CD14-positive monocyte (primary cell): ENCODE data around the gene WFS1. TPM values are rescaled to one million over a fixed set of nuclear protein-coding genes. Genes with fewer than 3 reads are reported as not detected.

Experiments
- DNase-seq, 3 donors: peaks; one replicate each; pipeline ENCODE4 v3.0.0-alpha.2; 2011 to 2022
- H2AFZ ChIP-seq: 2 replicates; pipeline ENCODE4 v1.6.0; 2012; ENCODE audit warnings: mild to moderate bottlenecking, low read depth, low read length, inconsistent platforms; ENCODE audit not compliant: insufficient read depth, poor library complexity, severe bottlenecking
- H3K27ac ChIP-seq, 2 donors: 1 replicate in 1 of 2; 2 replicates in 1 of 2; pipeline ENCODE4 v1.5.1; 2012 to 2013; ENCODE audit warnings: low read length in 2 of 2, control low read depth in 1 of 2, inconsistent platforms in 1 of 2, low read depth in 1 of 2, mild to moderate bottlenecking in 1 of 2
- H3K27me3 ChIP-seq, 2 donors: one replicate each; pipeline versions ENCODE4 v1.6.0 to v1.6.1; 2011 to 2013; ENCODE audit warnings: low read length in 2 of 2; ENCODE audit not compliant: control insufficient read depth in 2 of 2, insufficient read depth in 2 of 2
- H3K36me3 ChIP-seq, 2 donors: replicated peaks in 1 of 2; 1 replicate in 1 of 2; 2 replicates in 1 of 2; pipeline versions ENCODE4 v1.5.1 to v1.6.1; 2012 to 2013; ENCODE audit warnings: low read length in 2 of 2, control low read depth in 1 of 2, inconsistent platforms in 1 of 2, mild to moderate bottlenecking in 1 of 2; ENCODE audit not compliant: insufficient read depth in 2 of 2, control insufficient read depth in 1 of 2
- H3K4me1 ChIP-seq, 2 donors: 1 replicate in 1 of 2; 2 replicates in 1 of 2; pipeline versions ENCODE4 v1.5.1 to v1.6.1; 2012 to 2013; ENCODE audit warnings: low read length in 2 of 2, control low read depth in 1 of 2, inconsistent platforms in 1 of 2, mild to moderate bottlenecking in 1 of 2, moderate library complexity in 1 of 2; ENCODE audit not compliant: insufficient read depth in 2 of 2, control insufficient read depth in 1 of 2
- H3K4me2 ChIP-seq: replicated peaks from 2 replicates; pipeline ENCODE3; 2012; ENCODE audit warnings: low read length, moderate library complexity, mild to moderate bottlenecking; ENCODE audit not compliant: poor library complexity, severe bottlenecking; ENCODE audit errors: extremely low read depth
- H3K4me3 ChIP-seq, 3 experiments: fragments of 200-600 bp in 1 of 3; sonication (generic) in 1 of 3; replicated peaks in 1 of 3; 1 replicate in 2 of 3; 2 replicates in 1 of 3; pipeline ENCODE4 v1.5.1; 2011 to 2013; ENCODE audit warnings: low read length in 3 of 3, mild to moderate bottlenecking in 3 of 3, control low read depth in 2 of 3, low read depth in 2 of 3, inconsistent platforms in 1 of 3, moderate library complexity in 1 of 3
- H3K79me2 ChIP-seq: 2 replicates; pipeline ENCODE4 v1.6.0; 2012; ENCODE audit warnings: mild to moderate bottlenecking, control low read depth, inconsistent platforms, low read length, moderate library complexity; ENCODE audit not compliant: insufficient read depth
- H3K9ac ChIP-seq: 2 replicates; pipeline ENCODE4 v1.6.0; 2017; ENCODE audit warnings: low read length, mild to moderate bottlenecking; ENCODE audit not compliant: insufficient read depth, poor library complexity, severe bottlenecking
- H3K9me3 ChIP-seq, 2 donors: replicated peaks in 1 of 2; 1 replicate in 1 of 2; 2 replicates in 1 of 2; pipeline versions ENCODE4 v1.5.1 to v1.6.1; 2012 to 2013; ENCODE audit warnings: low read length in 2 of 2, control low read depth in 1 of 2; ENCODE audit not compliant: control insufficient read depth in 1 of 2, insufficient read depth in 1 of 2
- H4K20me1 ChIP-seq: 2 replicates; pipeline ENCODE4 v1.6.0; 2012; ENCODE audit warnings: mild to moderate bottlenecking, low read length, control low read depth, moderate library complexity; ENCODE audit not compliant: insufficient read depth
- H3K27ac Mint-ChIP-seq, 7 donors: one replicate each; pipeline ENCODE4 v1.8.0; 2020; ENCODE audit warnings: mild to moderate bottlenecking in 7 of 7, mixed read lengths in 7 of 7, moderate library complexity in 6 of 7, inconsistent platforms in 2 of 7
- H3K27me3 Mint-ChIP-seq, 3 donors: one replicate each; pipeline ENCODE4 v1.8.0; 2021 to 2022; ENCODE audit warnings: low read depth in 3 of 3, mild to moderate bottlenecking in 3 of 3, mixed read lengths in 3 of 3, moderate library complexity in 3 of 3, inconsistent platforms in 1 of 3
- H3K36me3 Mint-ChIP-seq, 2 donors: one replicate each; pipeline ENCODE4 v1.8.0; 2020; ENCODE audit warnings: mixed read lengths in 2 of 2, inconsistent platforms in 1 of 2, mild to moderate bottlenecking in 1 of 2
- H3K4me1 Mint-ChIP-seq: one replicate; pipeline ENCODE4 v1.8.0; 2020; ENCODE audit warnings: mild to moderate bottlenecking, mixed read lengths
- H3K4me3 Mint-ChIP-seq, 2 donors: one replicate each; pipeline ENCODE4 v1.8.0; 2020; ENCODE audit warnings: mild to moderate bottlenecking in 2 of 2, mixed read lengths in 2 of 2, moderate library complexity in 1 of 2
- H3K9me3 Mint-ChIP-seq, 7 donors: one replicate each; pipeline ENCODE4 v1.8.0; 2020 to 2022; ENCODE audit warnings: mixed read lengths in 7 of 7, mild to moderate bottlenecking in 6 of 7, moderate library complexity in 6 of 7, inconsistent platforms in 2 of 7
- WGBS: methylation state at CpG from one replicate; pipeline ENCODE4 v1.1.5; 2013; ENCODE audit warnings: missing lambda C conversion rate; ENCODE audit not compliant: insufficient coverage; 5-methylcytosine and 5-hydroxymethylcytosine counted together
- intact Hi-C, 2 donors: fragments of 100-400 bp; cut with micrococcal nuclease; formaldehyde crosslinking; loops; one replicate each; pipeline versions ENCODE4 v1.15.0 to v1.15.1; 2023
- polyA plus RNA-seq, 3 donors: library from polyadenylated mRNA; depleted of rRNA in 1 of 3; unstranded in 2 of 3; stranded (reverse) in 1 of 3; fragments of 300-500 nt in 2 of 3; fragments of >200 nt in 1 of 3; fragmentation: Illumina TruSeq in 2 of 3; gene quantifications; 1 replicate in 2 of 3; 2 replicates in 1 of 3; pipeline ENCODE4 v1.2.3, GENCODE V29; 2012 to 2021
- TF ChIP-seq, protein P1 (sequence below): fragments of 200-600 bp; IDR thresholded peaks from one replicate; pipeline ENCODE4 v1.8.0; 2022; ENCODE audit warnings: antibody characterized with exemption, mild to moderate bottlenecking

Gene WFS1
- polyA plus RNA-seq, 3 donors: 0.39 to 1.8 (median 0.93) TPM

DNA sequence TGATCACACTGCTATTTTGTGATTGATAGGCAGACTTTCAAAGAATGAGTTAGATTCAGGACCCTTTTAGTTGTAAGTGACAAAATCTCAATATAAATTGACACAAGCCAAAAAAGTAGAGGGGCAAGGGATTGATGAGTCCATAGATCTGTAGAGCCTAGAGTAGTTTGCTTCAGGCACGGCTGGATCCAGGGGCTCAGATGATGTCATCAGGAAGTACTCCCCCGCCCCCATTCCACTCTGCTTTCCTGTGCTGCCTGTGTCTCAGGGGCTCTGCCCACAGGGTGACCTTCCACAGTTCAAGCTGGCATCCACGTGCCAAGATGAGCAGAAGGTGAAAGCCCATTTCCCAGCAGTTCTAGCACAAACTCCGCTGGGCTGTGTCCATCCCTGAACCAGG, 13.6 kb downstream of the WFS1 start:
- intact Hi-C loops: no loop called here
- DNase-seq: no peak
- Histone ChIP-seq H3K9me3 (no peaks in the 10 kb centered on the region), H3K79me2 (no peaks in the 10 kb centered on the region), H4K20me1 (no peaks in the 10 kb centered on the region), H3K27me3 (peaks cover 0 to 2% of the 10 kb centered on the region in 2 donors), H2AFZ (no peak overlapping the region), H3K4me2 (no peak overlapping the region), H3K9ac (no peak overlapping the region), H3K27ac (no peak overlapping the region), H3K4me1 (no peaks in the 10 kb centered on the region), H3K36me3 (no peaks in the 10 kb centered on the region), H3K4me3 (no peak overlapping the region)
- Mint-ChIP-seq H3K27me3 (peaks cover 15 to 28% (median 23%) of the 10 kb centered on the region in 3 donors), H3K4me1 (peaks cover 2% of the 10 kb centered on the region), H3K9me3 (peaks cover 0 to 3% (median 0%) of the 10 kb centered on the region in 7 donors), H3K36me3 (no peaks in the 10 kb centered on the region), H3K27ac (no peak overlapping the region), H3K4me3 (peak overlapping the region in 1 of 2 donors; percentile 28)
- 88% methylated on average over 4 of the region's 4 CpGs for WGBS
- TF ChIP-seq, protein P1, sequence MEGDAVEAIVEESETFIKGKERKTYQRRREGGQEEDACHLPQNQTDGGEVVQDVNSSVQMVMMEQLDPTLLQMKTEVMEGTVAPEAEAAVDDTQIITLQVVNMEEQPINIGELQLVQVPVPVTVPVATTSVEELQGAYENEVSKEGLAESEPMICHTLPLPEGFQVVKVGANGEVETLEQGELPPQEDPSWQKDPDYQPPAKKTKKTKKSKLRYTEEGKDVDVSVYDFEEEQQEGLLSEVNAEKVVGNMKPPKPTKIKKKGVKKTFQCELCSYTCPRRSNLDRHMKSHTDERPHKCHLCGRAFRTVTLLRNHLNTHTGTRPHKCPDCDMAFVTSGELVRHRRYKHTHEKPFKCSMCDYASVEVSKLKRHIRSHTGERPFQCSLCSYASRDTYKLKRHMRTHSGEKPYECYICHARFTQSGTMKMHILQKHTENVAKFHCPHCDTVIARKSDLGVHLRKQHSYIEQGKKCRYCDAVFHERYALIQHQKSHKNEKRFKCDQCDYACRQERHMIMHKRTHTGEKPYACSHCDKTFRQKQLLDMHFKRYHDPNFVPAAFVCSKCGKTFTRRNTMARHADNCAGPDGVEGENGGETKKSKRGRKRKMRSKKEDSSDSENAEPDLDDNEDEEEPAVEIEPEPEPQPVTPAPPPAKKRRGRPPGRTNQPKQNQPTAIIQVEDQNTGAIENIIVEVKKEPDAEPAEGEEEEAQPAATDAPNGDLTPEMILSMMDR: no peak

DNA sequence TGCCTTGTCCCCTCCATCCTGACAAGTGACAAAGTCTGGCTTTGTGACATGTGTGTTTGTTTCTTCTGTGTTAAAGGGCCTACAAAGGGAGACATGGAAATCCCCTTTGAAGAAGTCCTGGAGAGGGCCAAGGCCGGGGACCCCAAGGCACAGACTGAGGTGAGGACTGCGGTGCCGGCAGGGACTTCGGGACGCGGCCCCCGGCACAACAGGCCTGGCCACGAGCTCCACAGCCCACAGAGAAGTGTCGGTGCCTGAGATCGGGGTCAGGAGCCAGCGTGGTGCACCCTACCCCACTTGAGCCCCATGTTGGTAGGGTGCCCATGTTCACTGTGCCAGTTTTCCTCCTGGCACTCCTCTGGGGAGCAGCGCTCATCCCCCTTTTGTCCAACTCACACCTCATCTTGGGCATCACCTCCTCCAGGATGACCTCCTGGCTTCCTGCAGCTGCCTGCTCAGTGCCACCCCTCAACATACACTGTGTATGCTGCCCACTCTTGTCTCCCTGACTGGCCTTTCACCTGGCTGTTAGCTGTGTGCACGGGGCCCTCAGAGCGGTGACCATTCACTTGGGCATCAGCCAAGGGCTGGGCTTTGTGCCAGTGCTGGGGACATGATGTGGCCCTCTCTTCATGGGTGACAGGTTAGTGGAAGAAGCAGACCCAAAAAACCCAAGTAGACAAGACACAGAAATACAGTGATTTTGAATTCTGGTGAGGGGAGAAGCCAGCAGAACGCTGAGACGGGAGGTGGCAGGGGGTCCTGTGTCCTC, 17.6 kb downstream of the WFS1 start:
- Mint-ChIP-seq H3K27ac (peak overlapping the region in 1 of 7 donors; percentile 60), H3K4me3 (no peak overlapping the region)
- H3K36me3 ChIP-seq: no peaks in the 10 kb centered on the region

More for the DNA sequence above, 17.6 kb downstream of the WFS1 start:
- Mint-ChIP-seq H3K36me3 (no peaks in the 10 kb centered on the region), H3K9me3 (peaks cover 0 to 1% (median 0%) of the 10 kb centered on the region in 7 donors), H3K4me1 (no peaks in the 10 kb centered on the region), H3K27me3 (peaks cover 5 to 12% (median 9%) of the 10 kb centered on the region in 3 donors)
- H3K27me3 ChIP-seq: no peaks in the 10 kb centered on the region
- H3K27ac ChIP-seq: no peak overlapping the region
- H2AFZ ChIP-seq: no peak overlapping the region
- no peak for DNase-seq
- no peaks in the 10 kb centered on the region for H3K4me1 ChIP-seq
- no peaks in the 10 kb centered on the region for H4K20me1 ChIP-seq
- H3K79me2 ChIP-seq: no peaks in the 10 kb centered on the region
- TF ChIP-seq, protein P1: no peak
- no peaks in the 10 kb centered on the region for H3K9me3 ChIP-seq
- no peak overlapping the region for H3K9ac ChIP-seq
- 97% methylated on average over 14 of the region's 16 CpGs for WGBS
- no peak overlapping the region for H3K4me2 ChIP-seq
- intact Hi-C loops: no loop called here
- H3K4me3 ChIP-seq: no peak overlapping the region
